Lower leg skin (tissue), 4 donors: ENCODE data around the gene CFAP161. TPM values are rescaled to one million over a fixed set of nuclear protein-coding genes. Genes with fewer than 3 reads are reported as not detected.
"Not testable (repeated sequence)": the region's sequence is repeated elsewhere in the genome, so short reads cannot be mapped to it uniquely, and the experiment has no call there.

ENCODE experiments used
- DNase-seq, 2 donors: peaks; one replicate each; pipeline ENCODE4 v3.0.0-alpha.2; 2019; ENCODE audit warnings: low spot score in 2 of 2
- H3K4me3 ChIP-seq: fragments of 200-600 bp; sonication (generic); 2 replicates; pipeline ENCODE4 v1.5.1; 2017; ENCODE audit warnings: mild to moderate bottlenecking, low read depth; ENCODE audit not compliant: poor library complexity, severe bottlenecking
- CTCF ChIP-seq, 3 donors: fragments of 450-650 bp; IDR thresholded peaks; one replicate each; pipeline ENCODE4 v1.5.1; 2016; ENCODE audit warnings: antibody characterized with exemption in 3 of 3, mild to moderate bottlenecking in 3 of 3, moderate library complexity in 2 of 3
- POLR2A ChIP-seq, 2 donors: fragments of 450-650 bp; IDR thresholded peaks; one replicate each; pipeline ENCODE4 v1.6.1; 2016 to 2017; ENCODE audit warnings: antibody characterized with exemption in 2 of 2, mild to moderate bottlenecking in 1 of 2, moderate library complexity in 1 of 2
- WGBS, 2 donors: methylation state at CpG; one replicate each; pipeline ENCODE4 v1.1.5; 2018; 5-methylcytosine and 5-hydroxymethylcytosine counted together
- intact Hi-C: fragments of 100-400 bp; cut with DNase I; formaldehyde crosslinking; loops from one replicate; pipeline ENCODE4 v1.15.0; 2023; ENCODE audit warnings: low total_unique reads
- total RNA-seq, 4 donors: library from RNA; depleted of rRNA; stranded (reverse); fragments of >200 nt; gene quantifications; one replicate each; pipeline ENCODE4 v1.1.0, GENCODE V29; 2016

CFAP161 gene
- total RNA-seq, 4 donors from 2014 or later = 0.25 to 0.49 TPM; not detected in 2

- no peak for DNase-seq
- intact Hi-C loops = no loop called here
- TF ChIP-seq POLR2A (IDR thresholded peaks at IDR 0.05) (no peak), CTCF (IDR thresholded peaks at IDR 0.05) (no peak)
- H3K4me3 ChIP-seq = no peak overlapping the region
Measured at GRCh38 chr15:81120069-81120468, 14.0 kb upstream of the CFAP161 start.

- intact Hi-C loops = no loop called here
- no peak overlapping the region for H3K4me3 ChIP-seq
Measured at GRCh38 chr15:81126892-81127291, 7.2 kb upstream of the CFAP161 start.

DNA sequence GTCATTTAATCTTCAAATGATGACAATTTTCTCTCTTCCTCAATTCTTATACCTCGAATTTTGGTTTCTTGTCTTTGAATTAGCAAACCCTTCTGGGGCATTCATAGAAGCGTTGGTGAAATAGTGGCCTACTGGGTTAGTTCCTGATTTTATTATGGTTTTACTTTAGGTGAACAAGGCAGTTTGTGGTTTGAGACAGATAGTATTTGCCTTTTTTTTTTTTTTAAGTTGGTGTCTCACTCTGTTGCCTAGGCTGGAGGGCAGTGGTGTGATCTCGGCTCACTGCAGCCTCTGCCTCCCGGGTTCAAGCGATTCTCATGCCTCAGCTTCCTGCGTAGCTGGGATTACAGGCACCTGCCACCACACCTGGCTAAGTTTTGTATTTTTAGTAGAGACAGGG, 7.4 kb downstream of the CFAP161 start:
- intact Hi-C loops, DNase-seq, H3K4me3 ChIP-seq: not testable (repeated sequence)
- WGBS, 2 donors = 84 to 85% methylated on average over 6 of the region's 6 CpGs

More at GRCh38 chr15:81126892-81127291, 7.2 kb upstream of the CFAP161 start:
- TF ChIP-seq POLR2A (IDR thresholded peaks at IDR 0.05) (no peak), CTCF (IDR thresholded peaks at IDR 0.05) (no peak)
- DNase-seq = no peak
- WGBS, 2 donors = 52 to 55% methylated on average over 3 of the region's 3 CpGs

GRCh38 chr15:81146006-81146405, 11.9 kb downstream of the CFAP161 start:
- intact Hi-C loops = no loop called here
- WGBS, 2 donors = 64 to 71% methylated on average over 1 of the region's 1 CpG
- TF ChIP-seq CTCF (IDR thresholded peaks at IDR 0.05) (no peak), POLR2A (IDR thresholded peaks at IDR 0.05) (no peak)
- no peak overlapping the region for H3K4me3 ChIP-seq
- no peak for DNase-seq

- intact Hi-C loops = no loop called here
- WGBS, 2 donors = 74 to 87% methylated on average over 1 of the region's 1 CpG
- H3K4me3 ChIP-seq = no peak overlapping the region
- no peak for DNase-seq
- TF ChIP-seq CTCF (IDR thresholded peaks at IDR 0.05) (no peak), POLR2A (IDR thresholded peaks at IDR 0.05) (no peak)
Measured at GRCh38 chr15:81146466-81146865, 12.4 kb downstream of the CFAP161 start.

- intact Hi-C loops = no loop called here
- no peak for DNase-seq
Measured at GRCh38 chr15:81151389-81151788, 17.3 kb downstream of the CFAP161 start.

More at GRCh38 chr15:81151389-81151788, 17.3 kb downstream of the CFAP161 start:
- WGBS, 2 donors = 85 to 87% methylated on average over 7 of the region's 7 CpGs
- no peak for TF ChIP-seq POLR2A (IDR thresholded peaks at IDR 0.05)
- no peak for TF ChIP-seq CTCF (IDR thresholded peaks at IDR 0.05)
- H3K4me3 ChIP-seq = no peak overlapping the region
